ENCODE measurements around the gene TRPV6.
A peak's percentile ranks its signal among the peaks of the same experiment; 100 is the strongest.

The TRPV6 gene

DNA sequence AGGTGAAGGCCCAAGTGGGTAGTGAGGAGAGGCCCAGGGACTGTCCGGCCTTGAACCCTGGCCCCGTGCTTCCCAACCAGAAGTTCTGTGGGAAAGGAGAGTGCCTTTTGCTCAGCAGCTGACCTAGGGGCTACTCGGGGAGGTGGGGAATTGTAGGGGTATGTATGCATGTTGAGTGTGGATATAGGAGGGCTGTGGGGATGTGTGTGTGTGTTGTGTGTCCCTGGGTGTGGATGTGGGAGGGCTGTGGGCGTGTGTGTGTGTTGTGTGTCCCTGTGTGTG, 18.5 kb downstream of the TRPV6 start:
- DNase-seq, result no peak

DNA sequence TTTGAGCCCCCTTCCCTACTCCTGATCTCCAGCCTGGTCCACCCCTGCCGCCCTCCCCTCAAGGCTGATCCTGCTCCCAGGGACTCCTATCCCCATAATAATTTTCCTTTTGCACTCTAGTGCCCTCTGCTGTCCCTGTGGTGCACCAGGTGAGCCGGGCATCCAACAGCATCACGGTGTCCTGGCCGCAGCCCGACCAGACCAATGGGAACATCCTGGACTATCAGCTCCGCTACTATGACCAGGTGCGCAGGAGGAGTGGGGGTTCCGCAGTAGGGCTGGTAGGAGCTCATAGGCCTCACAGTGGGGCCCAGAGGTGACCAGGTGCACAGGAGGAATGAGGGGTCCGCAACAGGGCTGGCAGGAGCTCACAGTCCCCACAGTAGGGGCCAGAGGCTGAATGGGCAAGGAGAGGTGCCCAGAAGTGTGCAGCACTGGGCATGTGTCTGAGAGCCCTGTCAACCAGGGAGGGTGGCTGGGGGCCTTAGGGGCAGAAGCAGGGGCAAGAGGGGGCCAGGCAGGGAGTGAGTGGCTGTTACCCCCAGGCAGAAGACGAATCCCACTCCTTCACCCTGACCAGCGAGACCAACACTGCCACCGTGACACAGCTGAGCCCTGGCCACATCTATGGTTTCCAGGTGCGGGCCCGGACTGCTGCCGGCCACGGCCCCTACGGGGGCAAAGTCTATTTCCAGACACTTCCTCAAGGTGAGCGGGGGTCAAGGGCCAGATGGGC, 19.0 kb downstream of the TRPV6 start:
- DNase-seq, result peak; percentile 11

DNA sequence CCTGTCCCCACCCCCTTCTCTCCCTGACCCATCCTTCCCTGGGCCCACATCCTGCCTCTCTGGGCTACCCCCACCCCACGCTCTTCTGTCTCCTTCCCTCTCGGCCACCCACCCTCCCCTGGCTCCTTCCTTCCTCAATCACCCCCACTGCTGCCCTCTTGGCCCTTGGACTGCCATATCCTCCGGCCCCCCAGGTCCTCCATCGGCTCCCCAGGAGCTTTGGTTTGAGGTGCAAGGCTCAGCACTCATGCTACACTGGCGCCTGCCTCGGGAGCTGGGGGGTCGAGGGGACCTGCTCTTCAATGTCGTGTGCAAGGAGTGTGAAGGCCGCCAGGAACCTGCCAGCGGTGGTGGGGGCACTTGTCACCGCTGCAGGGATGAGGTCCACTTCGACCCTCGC, 19.8 kb downstream of the TRPV6 start:
- DNase-seq, result no peak

DNA sequence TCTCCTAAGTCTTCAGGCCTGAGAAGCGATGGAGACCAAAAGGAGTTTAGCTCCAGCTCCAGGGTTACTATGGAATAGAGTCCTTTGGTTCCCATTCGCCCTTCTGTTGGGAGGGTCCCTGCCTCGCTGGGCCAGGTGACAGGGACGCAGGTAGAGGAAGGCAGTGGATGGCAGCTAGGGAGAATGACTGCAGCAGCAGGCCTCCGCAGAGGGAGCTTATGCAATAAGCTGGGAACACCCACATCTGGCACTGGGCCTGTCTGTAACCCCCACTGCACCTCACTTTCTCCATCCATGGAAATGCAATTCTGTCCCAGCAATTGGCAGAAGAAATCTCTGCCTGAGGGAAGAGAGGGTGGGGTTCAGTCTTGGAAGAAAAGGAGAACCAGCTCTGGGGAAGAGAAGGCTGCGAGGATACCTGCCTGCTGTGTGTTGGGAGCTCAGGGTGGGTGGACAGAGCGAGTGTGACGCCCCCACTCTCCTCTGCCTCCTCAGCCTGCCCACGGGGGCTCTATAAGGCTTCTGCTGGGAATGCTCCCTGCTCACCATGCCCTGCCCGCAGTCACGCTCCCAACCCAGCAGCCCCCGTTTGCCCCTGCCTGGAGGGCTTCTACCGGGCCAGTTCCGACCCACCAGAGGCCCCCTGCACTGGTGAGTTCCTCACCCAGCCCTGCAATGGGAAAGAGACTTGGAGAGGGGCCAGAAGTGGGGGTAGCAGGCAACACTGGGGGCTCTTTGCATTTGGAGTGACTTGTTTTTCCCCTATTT, 20.4 kb downstream of the TRPV6 start:
- no peak for DNase-seq

DNA sequence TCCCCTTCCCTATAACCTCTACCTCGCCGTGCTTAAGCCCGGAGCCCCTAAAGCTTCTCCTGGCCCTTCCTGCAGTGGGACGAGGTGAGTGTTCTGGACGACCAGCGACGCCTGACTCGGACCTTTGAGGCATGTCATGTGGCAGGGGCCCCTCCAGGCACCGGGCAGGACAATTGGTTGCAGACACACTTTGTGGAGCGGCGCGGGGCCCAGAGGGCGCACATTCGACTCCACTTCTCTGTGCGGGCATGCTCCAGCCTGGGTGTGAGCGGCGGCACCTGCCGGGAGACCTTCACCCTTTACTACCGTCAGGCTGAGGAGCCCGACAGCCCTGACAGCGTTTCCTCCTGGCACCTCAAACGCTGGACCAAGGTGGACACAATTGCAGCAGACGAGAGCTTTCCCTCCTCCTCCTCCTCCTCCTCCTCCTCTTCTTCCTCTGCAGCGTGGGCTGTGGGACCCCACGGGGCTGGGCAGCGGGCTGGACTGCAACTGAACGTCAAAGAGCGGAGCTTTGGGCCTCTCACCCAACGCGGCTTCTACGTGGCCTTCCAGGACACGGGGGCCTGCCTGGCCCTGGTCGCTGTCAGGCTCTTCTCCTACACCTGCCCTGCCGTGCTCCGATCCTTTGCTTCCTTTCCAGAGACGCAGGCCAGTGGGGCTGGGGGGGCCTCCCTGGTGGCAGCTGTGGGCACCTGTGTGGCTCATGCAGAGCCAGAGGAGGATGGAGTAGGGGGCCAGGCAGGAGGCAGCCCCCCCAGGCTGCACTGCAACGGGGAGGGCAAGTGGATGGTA, 21.5 kb downstream of the TRPV6 start:
- no peak for DNase-seq

DNA sequence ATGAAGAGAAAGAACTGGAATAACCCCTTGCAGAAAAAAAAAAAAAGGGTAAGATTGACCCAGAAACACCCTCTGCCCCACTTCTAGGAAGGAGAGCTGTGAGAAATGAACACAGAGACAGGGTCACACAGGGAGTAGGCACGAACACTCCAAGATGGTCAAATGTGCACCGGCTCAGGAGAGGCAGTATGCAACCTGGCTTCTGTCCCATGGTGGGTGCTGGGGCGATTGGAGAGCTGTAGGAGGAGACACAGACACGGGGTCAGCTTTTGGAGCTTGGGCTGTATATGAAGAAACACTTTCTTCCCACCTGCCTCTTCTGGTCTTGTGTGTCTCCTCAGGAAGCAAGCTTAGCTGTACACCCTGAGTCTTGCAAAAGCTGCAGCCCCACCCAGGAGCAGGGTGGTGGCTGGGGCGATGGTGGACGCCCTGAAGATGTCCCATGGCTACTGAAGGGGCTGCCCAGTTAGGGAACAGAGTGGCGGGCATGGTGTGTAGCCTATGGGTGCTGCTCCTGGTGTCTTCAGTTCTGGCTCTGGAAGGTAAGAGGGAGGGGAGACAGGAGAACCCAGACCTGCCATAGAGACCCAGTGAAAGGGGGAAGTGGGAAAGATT, 22.7 kb downstream of the TRPV6 start:
- DNase-seq, result no peak

DNA sequence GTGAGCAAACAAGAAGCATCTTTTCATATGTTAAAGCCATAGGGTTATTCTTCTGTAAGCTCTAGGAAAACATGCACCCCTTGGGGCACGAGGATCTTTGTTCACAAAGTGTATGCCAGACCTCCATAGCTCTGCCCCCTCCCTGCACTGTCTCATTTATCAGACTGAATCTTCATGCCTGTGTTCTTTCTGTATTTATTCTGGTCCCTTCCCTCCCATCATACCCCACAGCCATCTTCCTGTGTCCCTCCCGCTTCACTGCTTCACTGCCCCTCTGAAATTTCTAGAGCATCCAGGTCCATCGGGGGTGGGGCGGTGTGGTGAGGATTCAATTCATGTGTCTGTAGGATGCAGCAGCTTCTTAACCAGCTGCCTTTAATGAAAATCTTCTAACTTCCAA, 23.2 kb downstream of the TRPV6 start:
- DNase-seq, result no peak

DNA sequence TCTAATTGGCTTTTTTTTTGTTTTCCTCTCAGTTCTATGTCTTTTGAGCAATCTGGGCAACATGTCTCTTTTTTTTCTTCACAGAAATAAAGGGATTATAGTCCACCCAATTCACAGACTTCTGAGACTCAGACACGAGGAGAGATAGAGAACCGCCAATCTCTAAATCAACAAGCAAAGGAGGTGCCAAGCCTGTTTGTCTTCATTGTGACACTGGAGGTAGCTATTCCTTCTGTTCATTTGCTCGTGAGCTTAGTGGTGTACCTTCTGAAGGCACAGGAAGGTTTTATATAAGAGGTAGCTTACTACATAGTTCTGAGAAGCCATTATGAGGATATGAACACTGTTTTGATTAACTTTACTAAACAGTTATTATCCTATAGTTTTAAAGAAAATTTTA, 24.6 kb downstream of the TRPV6 start:
- no peak for DNase-seq

DNA sequence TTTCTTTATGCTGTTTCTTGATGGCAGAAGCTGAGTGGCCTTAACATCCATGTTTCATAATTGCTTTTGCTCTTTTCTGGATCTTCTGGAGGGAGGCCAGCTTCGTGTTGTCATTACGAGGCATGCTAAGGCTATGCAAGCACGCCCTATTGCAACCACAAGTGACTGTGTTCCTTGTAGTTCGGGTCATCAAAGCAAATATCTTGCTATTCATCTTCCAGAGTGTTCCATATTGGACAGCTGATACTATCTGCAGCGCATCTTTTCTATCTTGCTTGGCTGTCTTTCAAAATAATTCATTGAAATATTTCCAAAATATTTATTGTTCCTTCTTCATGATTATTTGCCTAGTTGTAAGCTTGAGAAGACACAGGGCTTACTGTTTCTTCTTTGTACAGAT, 25.7 kb downstream of the TRPV6 start:
- no peak for DNase-seq

DNA sequence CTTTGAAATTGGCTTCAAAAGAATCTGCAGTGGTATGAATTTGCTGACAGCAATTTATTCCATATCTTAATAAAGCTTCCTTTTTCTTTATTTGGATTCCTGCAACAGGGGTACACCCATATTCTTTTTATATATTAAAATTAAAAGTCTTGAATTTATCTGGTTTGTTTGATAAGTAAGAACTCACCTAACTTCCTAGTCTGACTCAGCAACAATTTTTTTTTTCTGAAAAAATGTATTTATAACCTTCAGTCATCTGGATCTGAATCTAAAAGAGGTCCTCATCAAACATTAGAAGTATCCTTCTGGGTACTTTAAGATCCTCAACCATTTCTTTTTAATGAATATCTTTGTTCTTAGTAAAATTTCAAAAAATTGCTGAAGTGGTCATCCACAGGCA, 26.1 kb downstream of the TRPV6 start:
- DNase-seq, result no peak

DNA sequence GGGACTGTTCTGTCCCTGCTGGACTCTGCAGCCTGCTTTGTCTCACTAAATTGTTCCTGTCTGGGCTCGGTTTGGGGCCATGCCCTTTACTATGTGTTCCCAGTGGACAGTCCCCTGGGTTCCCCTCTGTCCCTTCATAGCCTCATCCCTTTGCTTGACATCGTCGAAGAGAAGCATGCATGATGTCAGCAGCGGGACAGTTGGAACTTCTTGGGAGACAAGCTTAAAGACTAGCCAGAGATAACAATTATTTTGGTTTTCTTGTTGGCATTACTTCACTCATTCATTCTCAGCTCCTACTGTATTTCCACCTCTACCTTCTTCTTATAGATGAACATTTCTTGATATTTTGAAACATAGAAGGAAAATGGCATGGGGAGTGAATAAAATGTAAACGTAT, 27.9 kb downstream of the TRPV6 start:
- no peak for DNase-seq

DNA sequence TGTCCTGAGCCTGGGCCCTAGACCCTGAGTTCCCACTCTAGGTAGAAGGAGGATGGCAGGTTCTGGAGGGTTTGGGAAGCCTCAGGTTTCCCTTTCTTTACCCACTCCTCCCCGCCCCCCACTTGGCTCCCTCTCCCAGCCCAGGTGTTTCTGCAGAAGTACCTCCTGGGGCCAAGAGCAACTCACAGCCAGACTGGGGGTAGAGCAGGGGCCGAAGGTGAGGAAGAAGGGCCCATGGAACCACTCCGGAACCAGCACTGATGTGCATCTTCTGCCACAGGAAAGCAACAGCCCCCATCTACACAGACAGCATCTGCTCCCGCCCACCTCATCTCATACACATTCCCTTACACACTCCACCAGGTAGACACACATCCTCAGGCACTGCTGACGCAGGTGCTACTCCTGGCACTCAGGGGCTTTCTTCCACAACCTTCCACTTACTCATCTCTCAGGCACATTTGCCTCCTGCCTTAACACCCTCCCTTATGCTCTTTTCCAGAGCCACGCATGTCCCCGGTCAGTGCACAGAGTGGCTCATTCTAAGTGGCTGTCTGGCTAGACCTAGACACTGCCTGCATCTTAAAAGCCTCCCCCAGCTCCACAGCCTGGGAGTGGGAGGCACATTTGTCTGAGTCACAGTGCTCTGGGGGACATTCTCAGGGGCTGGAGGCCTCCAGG, 28.8 kb downstream of the TRPV6 start:
- DNase-seq, result no peak

DNA sequence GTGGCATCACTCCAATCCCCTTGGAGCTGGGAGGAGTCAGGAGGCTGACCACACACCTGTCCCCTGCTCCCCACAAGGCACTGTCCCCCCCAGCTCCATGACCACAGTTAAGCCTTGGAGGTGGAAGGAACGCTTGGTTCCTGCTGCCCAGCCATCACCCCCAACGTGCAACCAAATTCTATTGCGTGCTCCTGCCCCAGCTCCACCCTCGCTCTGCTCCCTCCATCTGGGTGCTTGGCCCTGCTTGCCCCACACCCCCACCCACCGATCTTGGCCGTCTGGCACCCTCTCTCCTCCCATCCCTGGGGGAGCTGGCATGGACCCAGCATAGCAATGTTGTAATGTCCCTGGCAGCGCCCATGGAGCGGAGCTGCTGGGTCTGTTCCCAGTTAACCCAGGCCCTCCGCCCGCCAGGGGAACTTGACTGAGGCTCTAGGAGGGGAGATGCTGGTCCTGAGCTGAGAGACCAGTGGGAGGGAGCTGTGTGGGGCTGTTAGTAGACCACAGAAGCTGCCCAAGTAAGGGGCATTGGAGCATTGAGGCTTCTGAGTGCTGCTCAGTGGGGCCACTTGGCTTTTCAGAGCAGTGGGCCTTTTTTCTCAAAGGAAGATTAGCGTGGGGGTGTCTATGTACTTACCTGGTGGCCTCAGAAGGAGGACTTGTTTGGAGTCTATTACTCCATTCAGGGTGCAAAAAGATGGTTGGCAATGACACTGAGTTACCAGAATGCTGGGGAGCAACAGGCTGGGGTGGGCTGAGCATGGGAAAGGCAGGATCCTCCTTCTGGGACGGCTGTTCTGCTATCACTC, 29.6 kb downstream of the TRPV6 start:
- no peak for DNase-seq

DNA sequence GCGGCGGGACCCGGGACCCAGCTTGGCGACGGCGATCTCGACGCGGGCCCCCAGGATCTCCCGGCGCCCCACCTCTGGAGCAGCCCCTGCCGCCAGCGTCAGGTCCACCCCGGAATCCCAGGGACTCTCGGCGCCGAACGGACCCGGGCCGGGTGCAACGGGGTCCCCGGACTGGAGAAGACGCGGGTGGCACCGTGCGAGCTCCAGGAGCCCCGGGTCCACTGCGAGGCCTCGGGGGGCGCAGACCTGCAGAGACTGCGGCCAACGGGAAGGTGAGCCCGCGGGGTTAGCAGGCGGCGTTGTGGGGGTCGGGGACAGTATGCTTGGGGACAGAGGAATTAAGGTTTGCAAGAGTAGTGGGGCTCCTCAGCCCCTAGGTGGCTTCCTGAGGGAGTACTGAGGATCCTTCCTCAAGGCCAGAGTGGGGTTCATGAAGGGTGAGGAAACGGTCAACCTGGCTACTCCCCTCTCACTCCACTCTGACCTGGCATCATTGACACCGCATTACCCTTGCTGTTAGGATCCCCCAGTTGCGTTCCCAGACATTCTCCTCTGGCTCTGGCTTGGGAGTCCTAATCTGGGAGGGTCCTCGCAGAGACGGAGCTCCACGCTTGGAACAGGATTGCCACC, 30.3 kb downstream of the TRPV6 start:
- no peak for DNase-seq

DNA sequence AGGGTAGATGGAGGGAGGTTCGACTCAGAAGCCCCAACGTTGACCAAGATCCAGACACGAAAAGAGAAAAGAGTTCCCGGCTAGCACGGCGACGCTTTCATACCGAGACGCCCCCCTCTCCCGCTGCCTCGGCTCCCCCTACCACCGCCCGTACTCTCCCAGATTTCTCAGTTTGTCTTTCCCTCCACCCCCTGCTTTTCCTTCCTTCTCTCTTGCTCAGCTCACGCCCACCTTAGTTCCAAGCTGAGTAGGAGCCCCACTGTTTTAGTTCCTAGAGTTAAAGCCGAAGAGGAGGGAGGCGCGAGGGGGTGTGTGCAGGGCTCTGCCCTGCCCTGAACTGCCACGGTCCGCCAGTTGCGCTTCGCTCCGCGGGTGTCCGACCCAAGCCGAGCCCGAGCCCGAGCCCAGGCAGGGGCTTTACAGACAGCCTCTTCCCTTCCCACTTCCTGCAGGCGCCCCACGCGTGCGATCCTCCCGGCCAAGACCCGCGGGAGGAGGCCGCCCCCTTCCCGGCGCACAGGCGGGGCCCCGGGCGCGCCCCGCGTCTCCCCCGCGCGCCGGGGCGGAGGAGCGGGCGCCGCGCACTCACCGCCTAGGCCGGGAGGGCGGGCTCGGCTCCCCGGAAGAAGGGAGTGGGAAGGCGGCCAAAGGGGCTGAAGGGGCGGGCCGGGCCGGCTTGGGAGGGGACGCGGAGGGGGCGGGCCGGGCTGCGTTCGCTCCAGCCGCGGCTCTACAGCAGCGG, 31.0 kb downstream of the TRPV6 start, which contains the start of gene EPHB6:
EPHB6 (plus strand) TSS at position 705 of the 742 bp plus-strand sequence. CDS start 8,152 bp downstream, outside the sequence.
- peak; percentile 40 for DNase-seq

DNA sequence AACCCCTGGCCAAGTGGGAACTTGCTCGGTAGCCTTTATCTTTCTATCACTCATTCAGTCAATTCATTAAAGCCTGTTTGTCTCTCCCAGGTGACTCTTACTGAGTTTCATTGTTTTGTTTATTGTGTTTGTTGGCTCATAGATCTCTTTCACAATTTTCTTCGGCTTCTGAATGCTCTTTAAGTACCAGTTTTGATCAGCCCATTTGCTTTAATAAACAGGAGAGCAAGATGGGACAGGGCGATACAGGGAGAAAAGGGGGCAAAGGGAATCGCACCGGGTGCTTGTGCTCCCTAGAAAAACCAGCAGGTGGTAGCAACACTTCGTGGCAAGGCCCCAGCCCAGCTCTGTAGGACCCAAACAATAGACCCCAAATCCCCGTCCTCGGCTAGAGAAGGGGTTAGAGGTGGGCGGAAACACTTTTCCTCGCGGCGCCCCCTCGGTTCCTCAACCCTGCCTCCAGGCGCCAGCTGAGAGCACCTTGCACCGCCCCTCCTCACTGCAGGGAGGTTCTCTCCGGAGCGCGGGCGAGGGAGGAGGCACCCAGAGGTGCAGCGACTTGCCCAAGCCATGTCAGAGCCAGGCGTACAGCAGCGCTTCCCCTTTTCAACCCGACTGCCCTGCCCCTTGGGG, 31.7 kb downstream of the TRPV6 start:
- DNase-seq, result peak; percentile 53

DNA sequence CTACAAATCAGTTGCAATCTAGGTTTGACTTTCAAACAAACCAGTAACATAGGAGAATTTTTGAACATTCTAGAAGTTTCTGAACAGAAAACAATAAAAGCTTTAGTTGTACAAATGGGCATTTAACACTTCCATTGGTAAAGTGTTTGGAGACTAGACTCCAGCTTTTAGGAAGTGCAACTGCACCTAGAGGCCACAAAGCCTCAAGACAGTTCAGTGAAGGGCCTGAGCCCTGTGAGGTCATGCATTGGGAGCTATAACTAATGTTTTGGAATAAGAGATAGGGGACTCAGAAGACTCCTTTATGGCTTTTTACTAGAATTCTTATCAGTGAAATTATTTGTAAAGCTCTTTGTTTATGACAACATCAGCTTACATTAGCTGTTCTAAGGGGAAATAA, 33.6 kb downstream of the TRPV6 start:
- no peak for DNase-seq

DNA sequence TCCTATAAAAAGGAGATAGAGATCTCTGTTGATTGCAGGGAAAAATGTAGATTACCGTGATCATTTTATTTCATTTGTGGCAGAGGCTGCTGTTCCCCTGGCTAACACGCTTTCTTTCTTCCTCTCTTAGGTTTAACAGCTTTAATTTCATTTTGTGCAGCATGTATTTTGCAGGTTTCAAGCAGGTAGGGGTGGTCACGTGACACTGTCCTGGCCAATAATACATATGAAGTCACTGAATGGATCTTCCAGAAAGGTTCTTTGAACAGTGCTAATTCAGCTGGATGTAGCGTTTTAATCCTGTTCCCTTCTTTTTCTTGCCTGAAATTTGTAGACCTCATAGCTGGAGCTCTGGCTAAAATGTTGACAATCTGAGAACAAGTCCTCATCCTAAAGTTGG, 34.3 kb downstream of the TRPV6 start:
- no peak for DNase-seq

DNA sequence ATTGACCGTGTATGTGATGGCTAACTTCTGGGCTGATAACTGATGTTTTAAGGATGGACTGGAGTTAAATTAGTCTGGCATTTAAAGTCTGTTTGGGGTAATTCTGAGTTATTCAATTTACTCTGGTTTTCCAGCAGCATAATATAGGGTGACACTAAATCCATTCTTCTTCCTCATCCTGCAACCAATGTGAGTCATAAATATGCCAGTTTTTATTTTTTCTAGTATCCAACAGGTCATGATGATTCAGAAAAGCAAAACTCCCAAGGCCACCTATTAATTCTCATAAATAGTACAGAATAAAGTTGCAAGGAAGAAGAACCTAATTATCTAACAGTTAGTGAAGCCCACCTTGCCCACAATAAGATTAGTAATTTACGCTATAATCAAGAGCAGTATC, 38.2 kb downstream of the TRPV6 start:
- no peak for DNase-seq

DNA sequence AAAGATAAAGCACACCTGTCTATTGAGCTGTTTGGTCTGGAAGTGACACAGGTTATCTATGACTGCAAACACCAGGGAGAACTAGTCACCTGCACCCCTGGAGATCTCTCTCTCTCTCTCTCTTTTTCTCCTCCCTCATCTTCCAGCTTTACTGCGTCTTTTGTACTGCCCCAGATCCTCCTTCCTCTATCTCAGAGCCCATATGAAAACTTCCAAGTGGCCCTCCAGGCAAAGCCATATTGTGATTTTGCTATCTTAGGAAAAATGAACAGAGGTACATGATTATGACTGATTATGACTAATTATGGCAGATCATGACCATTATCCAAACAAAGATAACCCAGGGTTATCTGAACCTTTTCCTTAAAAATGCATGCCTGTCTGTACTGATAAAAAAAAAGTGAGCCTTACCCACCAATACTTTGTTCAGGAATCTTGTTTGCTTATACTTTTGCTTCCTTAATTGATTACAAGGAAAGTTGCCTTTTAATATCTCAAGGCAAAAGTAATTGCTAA, 43.2 kb downstream of the TRPV6 start:
- no peak for DNase-seq
